Measurements from ENCODE around the gene FUT6.
"Not testable (repeated sequence)": the region's sequence is repeated elsewhere in the genome, so short reads cannot be mapped to it uniquely, and the experiment has no call there.

FUT6 gene

DNA sequence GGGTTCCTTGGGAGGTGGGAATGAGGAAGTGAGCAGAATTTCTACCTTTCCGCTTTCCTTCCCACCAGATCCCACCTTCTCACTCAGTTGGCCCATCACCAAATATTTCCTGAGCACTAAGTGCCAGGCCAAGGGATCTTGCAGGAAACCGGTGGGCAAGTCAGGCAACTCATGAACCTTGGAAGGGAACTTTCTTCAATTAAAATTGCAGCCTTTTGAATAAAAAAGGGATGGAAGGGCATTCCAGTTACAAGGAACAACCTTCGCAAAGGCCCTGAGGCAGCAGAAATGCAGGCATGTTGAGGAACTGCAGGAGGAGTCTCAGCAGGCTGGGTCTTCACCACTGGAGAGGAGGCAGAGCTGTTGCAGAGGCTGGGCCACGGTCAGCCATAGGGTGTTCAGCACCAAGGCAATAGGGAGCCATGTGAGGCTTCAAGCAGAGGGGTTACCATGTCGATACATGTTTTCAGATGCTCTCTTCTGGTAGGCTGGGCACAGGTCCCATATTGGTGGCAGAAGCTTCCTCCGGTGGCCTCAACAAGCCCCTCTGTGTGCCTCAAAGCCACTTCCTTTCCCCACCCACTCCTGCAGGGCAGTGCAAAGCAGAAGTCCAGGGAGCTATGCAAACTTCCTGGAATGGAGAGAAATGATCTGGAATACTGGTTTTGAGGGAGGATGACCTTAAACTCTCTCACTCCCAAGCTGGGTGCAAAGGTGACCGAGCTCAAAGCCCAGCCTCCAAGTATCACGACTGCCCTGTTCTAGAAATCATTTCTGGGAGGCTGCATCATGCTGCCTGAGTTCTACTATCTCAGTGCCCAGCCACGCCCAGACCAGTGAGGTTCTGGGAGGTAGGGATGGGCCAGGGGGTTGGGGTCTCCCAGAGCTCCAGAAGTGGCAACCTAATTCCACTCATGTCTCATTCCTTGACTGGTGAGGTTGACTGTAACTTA is at the start of gene FUT6:
FUT6 (minus strand) TSS at position 638 of the 953 bp plus-strand sequence. CDS start 7,135 bp downstream, outside the sequence.
- H3K4me3 ChIP-seq (replicated peaks in 1 of 2; ENCODE audit: low read depth in 2 of 2, low read length in 2 of 2), result no peak within 1 kb of the TSS
- no peak for TF ChIP-seq CTCF (IDR thresholded peaks at IDR 0.05; ENCODE audit: low read depth, low read length)
- no peak for DNase-seq (ENCODE audit: low read depth in 2 of 2)

DNA sequence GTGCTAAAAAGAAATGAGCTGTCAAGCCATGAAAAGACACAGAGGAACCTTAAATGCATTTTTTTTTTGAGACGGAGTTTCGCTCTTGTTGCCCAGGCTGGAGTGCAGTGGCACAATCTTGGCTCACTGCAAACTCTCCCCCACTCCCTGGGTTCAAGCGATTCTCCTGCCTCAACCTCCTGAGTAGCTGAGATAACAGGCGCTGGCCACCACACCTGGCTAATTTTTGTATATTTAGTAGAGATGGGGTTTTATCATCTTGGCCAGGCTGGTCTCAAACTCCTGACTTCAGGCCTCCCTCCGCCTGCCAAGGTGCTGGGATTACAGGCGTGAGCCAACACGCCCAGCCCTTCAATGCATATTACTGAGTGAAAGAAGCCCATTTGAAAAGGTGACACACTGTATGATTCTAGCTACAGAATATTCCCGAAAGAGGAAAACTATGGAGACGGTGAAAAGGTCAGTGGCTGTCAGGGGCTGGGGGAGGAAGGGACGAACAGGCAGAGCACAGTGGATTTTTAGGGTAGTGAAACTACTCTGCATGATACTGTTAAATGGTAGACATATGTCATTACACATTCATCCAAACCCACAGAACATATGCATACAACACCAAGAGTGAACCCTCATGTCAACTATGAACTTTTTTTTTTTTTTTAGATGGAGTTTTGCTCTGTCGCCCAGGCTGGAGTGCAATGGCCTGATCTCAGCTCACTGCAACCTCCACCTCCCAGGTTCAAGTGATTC is 44.7 kb upstream of the FUT6 start:
- not testable (repeated sequence) for H3K4me3 ChIP-seq (replicated peaks in 1 of 2; ENCODE audit: low read depth in 2 of 2, low read length in 2 of 2); DNase-seq (ENCODE audit: low read depth in 2 of 2)

DNA sequence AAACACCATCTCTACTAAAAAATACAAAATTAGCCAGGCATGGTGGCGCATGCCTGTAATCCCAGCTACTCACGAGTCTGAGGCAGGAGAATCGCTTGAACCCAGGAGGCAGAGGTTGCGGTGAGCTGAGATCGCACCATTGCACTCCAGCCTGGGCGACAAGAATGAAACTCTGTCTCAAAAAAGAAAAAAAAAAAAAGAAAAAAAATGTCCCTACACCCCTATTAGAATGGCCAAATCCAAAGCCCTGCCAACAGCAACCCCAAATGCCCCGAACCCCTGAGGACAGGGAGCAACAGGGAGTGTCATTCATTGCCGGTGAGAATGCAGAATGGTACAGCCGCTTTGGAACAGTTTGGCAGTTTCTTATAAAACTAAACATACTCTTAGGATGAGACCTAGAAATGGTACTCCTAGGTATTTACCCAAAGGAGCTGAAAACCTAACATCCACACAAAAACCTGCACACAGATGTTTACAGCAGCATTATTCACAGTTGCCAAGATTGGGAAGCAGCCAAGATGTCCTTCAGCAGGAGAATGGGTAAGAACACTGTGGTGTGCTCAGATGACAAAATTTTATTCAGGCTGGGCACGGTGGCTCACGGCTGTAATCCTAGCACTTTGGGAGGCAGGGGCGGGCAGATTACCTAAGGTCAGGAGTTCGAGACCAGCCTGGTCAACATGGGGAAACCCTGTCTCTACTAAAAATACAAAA is 43.8 kb upstream of the FUT6 start:
- not testable (repeated sequence) for DNase-seq (ENCODE audit: low read depth in 2 of 2); H3K4me3 ChIP-seq (replicated peaks in 1 of 2; ENCODE audit: low read depth in 2 of 2, low read length in 2 of 2)

GRCh38 chr19:5882421-5882968 is 43.0 kb upstream of the FUT6 start:
- no peak overlapping the region for H3K4me3 ChIP-seq (replicated peaks in 1 of 2; ENCODE audit: low read depth in 2 of 2, low read length in 2 of 2)
- TF ChIP-seq CTCF (IDR thresholded peaks at IDR 0.05; ENCODE audit: low read depth, low read length), result no peak
- DNase-seq (ENCODE audit: low read depth in 2 of 2), result no peak

- no peak for DNase-seq (ENCODE audit: low read depth in 2 of 2)
- no peak for TF ChIP-seq CTCF (IDR thresholded peaks at IDR 0.05; ENCODE audit: low read depth, low read length)
- H3K4me3 ChIP-seq (replicated peaks in 1 of 2; ENCODE audit: low read depth in 2 of 2, low read length in 2 of 2), result no peak overlapping the region
Observed at GRCh38 chr19:5881543-5882299, 42.2 kb upstream of the FUT6 start.

GRCh38 chr19:5880604-5881078 is 41.1 kb upstream of the FUT6 start:
- TF ChIP-seq CTCF (IDR thresholded peaks at IDR 0.05; ENCODE audit: low read depth, low read length), result no peak
- DNase-seq (ENCODE audit: low read depth in 2 of 2), result peak; percentile 52 to 89
- no peak overlapping the region for H3K4me3 ChIP-seq (replicated peaks in 1 of 2; ENCODE audit: low read depth in 2 of 2, low read length in 2 of 2)

DNA sequence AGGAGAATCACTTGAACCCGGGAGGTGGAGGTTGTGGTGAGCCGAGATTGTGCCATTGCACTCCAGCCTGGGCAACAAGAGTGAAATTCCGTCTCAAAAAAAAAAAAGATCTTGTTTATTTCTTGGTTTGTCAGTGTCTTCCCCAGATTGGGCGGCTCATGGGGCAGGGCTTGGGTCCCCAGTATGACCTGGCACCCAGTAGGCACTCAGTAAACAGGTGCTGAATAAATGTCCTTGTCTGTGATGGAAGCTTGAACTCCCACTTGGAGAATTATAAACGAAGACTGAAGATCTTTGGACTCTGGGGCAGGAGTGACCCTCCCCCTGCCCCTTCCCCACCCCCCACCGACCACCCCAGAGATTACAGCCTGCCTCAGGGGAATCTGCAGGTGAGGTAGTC is 40.7 kb upstream of the FUT6 start:
- no peak overlapping the region for H3K4me3 ChIP-seq (replicated peaks in 1 of 2; ENCODE audit: low read depth in 2 of 2, low read length in 2 of 2)
- DNase-seq (ENCODE audit: low read depth in 2 of 2), result no peak
- no peak for TF ChIP-seq CTCF (IDR thresholded peaks at IDR 0.05; ENCODE audit: low read depth, low read length)

Measured in cardiac fibroblast (primary cell).